ENCODE measurements around the gene CFAP46. TPM values are rescaled to one million over a fixed set of nuclear protein-coding genes. Genes with fewer than 3 reads are reported as not detected.

The CFAP46 gene
- total and polyA plus RNA-seq, 9 of the 15 experiments (the other 6 are each of a cell fraction or from before 2014, with no cell fraction given) = not detected

- TF ChIP-seq ZBTB2 (IDR thresholded peaks at IDR 0.05) (no peak), BHLHE40 (IDR thresholded peaks at IDR 0.05; ENCODE audit: low read length) (0 out of 2 replicates have a peak, but pooled peaks have one; percentile 12), PATZ1 (CRISPR knock-in tag; IDR thresholded peaks at IDR 0.05; ENCODE audit: borderline replicate concordance) (no peak), EGR1 (conservative IDR thresholded peaks at IDR 0.05) (no peak), ZNF407 (IDR thresholded peaks at IDR 0.05; ENCODE audit: low read depth) (no peak), PTBP1 (IDR thresholded peaks at IDR 0.05; ENCODE audit: low read depth, low read length) (no peak), TFAP4 (CRISPR knock-in tag; IDR thresholded peaks at IDR 0.05; ENCODE audit: borderline replicate concordance) (0 out of 2 replicates have a peak, but pooled peaks have one; percentile 17), DIDO1 (tag; IDR thresholded peaks at IDR 0.05; ENCODE audit: low read depth) (no peak), L3MBTL2 (IDR thresholded peaks at IDR 0.05) (peak; percentile 56; the same call in 1 of the 2 replicates), ZNF764 (CRISPR knock-in tag; IDR thresholded peaks at IDR 0.05; ENCODE audit: low read depth) (no peak), SIN3B (IDR thresholded peaks at IDR 0.05; ENCODE audit: low read depth) (no peak), CCNT2 (IDR thresholded peaks at IDR 0.05; ENCODE audit: borderline replicate concordance, extremely low read depth, insufficient read length, low read depth, low read length) (no peak), SOX6 (IDR thresholded peaks at IDR 0.05) (no peak), E2F6 (IDR thresholded peaks at IDR 0.05; ENCODE audit: borderline replicate concordance in 1 of 2, extremely low read depth in 1 of 2, insufficient read depth in 1 of 2, insufficient read length in 1 of 2, low read depth in 1 of 2, low read length in 1 of 2, poor library complexity in 1 of 2, severe bottlenecking in 1 of 2) (peak in 1 of 2 experiments; percentile 34)
Observed at GRCh38 chr10:132893090-132893489, 49.3 kb downstream of the CFAP46 start (continued).
